ENCODE measurements around the gene NME7.

NME7 gene

GRCh38 chr1:169103480-169103893, 264.1 kb downstream of the NME7 start:
- DNase-seq: no peak

- DNase-seq: no peak
These were observed 264.6 kb downstream of the NME7 start for GRCh38 chr1:169103002-169103401.

GRCh38 chr1:169102567-169102966, 265.0 kb downstream of the NME7 start:
- DNase-seq: no peak

GRCh38 chr1:169100651-169101088, 266.9 kb downstream of the NME7 start:
- DNase-seq: no peak

- DNase-seq: no peak
These were observed 267.4 kb downstream of the NME7 start for GRCh38 chr1:169100208-169100607.

- no peak for DNase-seq
These were observed 268.0 kb downstream of the NME7 start for GRCh38 chr1:169099561-169099960.

GRCh38 chr1:169098380-169098779, 269.2 kb downstream of the NME7 start:
- DNase-seq: no peak

GRCh38 chr1:169094897-169095569, 272.6 kb downstream of the NME7 start:
- no peak for DNase-seq

GRCh38 chr1:169092399-169092798, 275.2 kb downstream of the NME7 start:
- no peak for DNase-seq

- DNase-seq: no peak
These were observed 276.1 kb downstream of the NME7 start for GRCh38 chr1:169091480-169091941.

- no peak for DNase-seq
These were observed 276.7 kb downstream of the NME7 start for GRCh38 chr1:169090900-169091311.

GRCh38 chr1:169090308-169090899, 277.2 kb downstream of the NME7 start:
- no peak for DNase-seq

- no peak for DNase-seq
These were observed 277.8 kb downstream of the NME7 start for GRCh38 chr1:169089776-169090175.

GRCh38 chr1:169087876-169088275, 279.7 kb downstream of the NME7 start:
- DNase-seq: no peak

- no peak for DNase-seq
These were observed 280.8 kb downstream of the NME7 start for GRCh38 chr1:169086603-169087455.

- DNase-seq: no peak
These were observed 281.7 kb downstream of the NME7 start for GRCh38 chr1:169085911-169086310.
